Left renal pelvis (tissue), 4 donors: ENCODE measurements around the gene CYP2A7. TPM values are rescaled to one million over a fixed set of nuclear protein-coding genes. Genes with fewer than 3 reads are reported as not detected.
"Not testable (repeated sequence)": the region's sequence is repeated elsewhere in the genome, so short reads cannot be mapped to it uniquely, and the experiment has no call there.

Experiments used
- DNase-seq, 4 donors: peaks; one replicate each; pipeline ENCODE4 v3.0.0-alpha.2; 2013; ENCODE audit warnings: low read depth in 4 of 4, low spot score in 3 of 4
- polyA plus RNA-seq, 4 donors: library from polyadenylated mRNA; unstranded; fragments of 120-200 nt; gene quantifications; one replicate each; pipeline ENCODE4 v1.2.1, GENCODE V29; 2013; ENCODE audit not compliant: insufficient read length in 4 of 4

Gene CYP2A7
- polyA plus RNA-seq, 4 donors = 0.87 TPM; not detected in 3

GRCh38 chr19:40899964-40900363 is 17.9 kb upstream of the CYP2A7 start:
- DNase-seq = not testable (repeated sequence)

GRCh38 chr19:40896843-40897789 is 15.1 kb upstream of the CYP2A7 start:
- not testable (repeated sequence) for DNase-seq

GRCh38 chr19:40896418-40896796 is 14.4 kb upstream of the CYP2A7 start:
- no peak for DNase-seq

- DNase-seq = no peak
Measured at GRCh38 chr19:40893112-40893511, 11.1 kb upstream of the CYP2A7 start.

- no peak for DNase-seq
Measured at GRCh38 chr19:40889366-40889765, 7.3 kb upstream of the CYP2A7 start.

GRCh38 chr19:40888191-40888590 is 6.2 kb upstream of the CYP2A7 start:
- no peak for DNase-seq

GRCh38 chr19:40884187-40884931 is 2.3 kb upstream of the CYP2A7 start:
- not testable (repeated sequence) for DNase-seq

- DNase-seq = not testable (repeated sequence)
Measured at GRCh38 chr19:40879349-40879748, 2.7 kb downstream of the CYP2A7 start.

- DNase-seq = peak in 1 of 4 donors; percentile 6
Measured at GRCh38 chr19:40875526-40875951, 6.5 kb downstream of the CYP2A7 start.

GRCh38 chr19:40874874-40875273 is 7.2 kb downstream of the CYP2A7 start:
- not testable (repeated sequence) for DNase-seq

GRCh38 chr19:40873873-40874272 is 8.2 kb downstream of the CYP2A7 start:
- not testable (repeated sequence) for DNase-seq

- no peak for DNase-seq
Measured at GRCh38 chr19:40872209-40872608, 9.8 kb downstream of the CYP2A7 start.

- no peak for DNase-seq
Measured at GRCh38 chr19:40867701-40868100, 14.3 kb downstream of the CYP2A7 start.

- DNase-seq = not testable (repeated sequence)
Measured at GRCh38 chr19:40864739-40865496, 17.1 kb downstream of the CYP2A7 start.

- DNase-seq = no peak
Measured at GRCh38 chr19:40862785-40863184, 19.2 kb downstream of the CYP2A7 start.

GRCh38 chr19:40862333-40862732 is 19.7 kb downstream of the CYP2A7 start:
- DNase-seq = no peak

- no peak for DNase-seq
Measured at GRCh38 chr19:40858109-40858508, 23.9 kb downstream of the CYP2A7 start.

GRCh38 chr19:40852467-40853152 is 29.4 kb downstream of the CYP2A7 start:
- not testable (repeated sequence) for DNase-seq

GRCh38 chr19:40850277-40850676 is 31.8 kb downstream of the CYP2A7 start, which contains the start of gene CYP2A6:
Gene CYP2A6 (minus strand): TSS chr19:40850447. CDS start chr19:40850426, 21 bp downstream.
- not testable (repeated sequence) for DNase-seq

GRCh38 chr19:40846722-40847121 is 35.3 kb downstream of the CYP2A7 start:
- DNase-seq = not testable (repeated sequence)
